ENCODE measurements around the gene BBS9. TPM values are rescaled to one million over a fixed set of nuclear protein-coding genes. Genes with fewer than 3 reads are reported as not detected.

Gene BBS9
- total and polyA plus RNA-seq, 9 of the 15 experiments (the other 6 are each of a cell fraction or from before 2014, with no cell fraction given), result 0.77 to 3.3 (median 2.4) TPM

DNA sequence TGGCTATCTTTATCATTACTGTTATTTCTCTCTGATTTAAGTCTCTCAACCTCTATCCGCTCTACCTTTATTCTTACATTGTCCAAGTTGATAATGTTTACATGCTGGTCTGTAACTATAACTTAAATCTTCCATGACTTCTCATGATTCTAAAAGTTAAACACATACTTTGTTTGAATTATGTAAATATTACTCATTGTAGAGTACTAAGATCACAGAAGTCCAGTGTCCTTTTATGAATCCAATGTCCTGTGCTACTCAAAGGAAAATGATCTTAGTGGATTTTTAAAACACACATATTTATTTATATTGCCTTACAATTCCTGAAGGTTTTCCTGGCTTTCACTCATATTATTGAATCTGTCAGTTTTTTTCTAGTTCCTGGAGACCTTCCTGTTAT is 70.9 kb downstream of the BBS9 start:
- H3K4me2 ChIP-seq (ENCODE audit: insufficient read depth, low read length), result no peak overlapping the region
- BruUV-seq (replicated peaks), result no TSS peak
- POLR2A ChIA-PET, result no interaction called here
- no peaks in the 10 kb centered on the region for H3K9me1 ChIP-seq (ENCODE audit: control insufficient read depth, insufficient read depth, low read length)
- no peak overlapping the region for H2AFZ ChIP-seq (ENCODE audit: low read depth, low read length)
- H3K9me3 ChIP-seq (replicated peaks; ENCODE audit: control insufficient read depth, insufficient read depth, low read depth, low read length), result no peaks in the 10 kb centered on the region
- no peaks in the 10 kb centered on the region for H4K20me1 ChIP-seq (replicated peaks; ENCODE audit: control insufficient read depth, insufficient read depth, low read length)
- WGBS (ENCODE audit: insufficient coverage, low coverage, missing lambda C conversion rate), result 10% methylated on average over 1 of the region's 1 CpG
- ATAC-seq (no peak), FAIRE-seq (no peak), DNase-seq (ENCODE audit: extremely low read depth in 1 of 4, low spot score in 3 of 4) (no peak)
- no peaks in the 10 kb centered on the region for H3K27me3 ChIP-seq (ENCODE audit: control insufficient read depth in 2 of 2, insufficient read depth in 2 of 2, low read length in 2 of 2)
- H3K9ac ChIP-seq (ENCODE audit: insufficient read depth in 1 of 2, low read depth in 2 of 2, low read length in 2 of 2), result no peak overlapping the region
- H3K4me1 ChIP-seq (replicated peaks in 1 of 2; ENCODE audit: control insufficient read depth in 2 of 2, insufficient read depth in 2 of 2, low read length in 2 of 2), result no peaks in the 10 kb centered on the region
- no peaks in the 10 kb centered on the region for H3K79me2 ChIP-seq (ENCODE audit: control insufficient read depth, insufficient read depth, low read length)
- no peak overlapping the region for H3K27ac ChIP-seq (ENCODE audit: extremely low read depth, low read depth, low read length)
- intact Hi-C loops (cut with micrococcal nuclease), result no loop called here
- CTCF ChIA-PET (ENCODE audit: low intra/inter-chr PET ratio), result no interaction called here
- in situ Hi-C loops (cut with MboI), result no loop called here
- no peaks in the 10 kb centered on the region for H3K36me3 ChIP-seq (ENCODE audit: control insufficient read depth, insufficient read depth, low read length)
- no peak overlapping the region for H3K4me3 ChIP-seq
- TF ChIP-seq NEUROD1 (IDR thresholded peaks at IDR 0.05; ENCODE audit: borderline replicate concordance, low read depth, low read length, partially characterized antibody), result no peak
- no peak for TF ChIP-seq ZBTB49 (CRISPR knock-in tag; IDR thresholded peaks at IDR 0.05; ENCODE audit: borderline replicate concordance)
- no peak for TF ChIP-seq HMG20A (CRISPR knock-in tag; conservative IDR thresholded peaks at IDR 0.05)
- TF ChIP-seq PBX2 (CRISPR knock-in tag; IDR thresholded peaks at IDR 0.05; ENCODE audit: low read depth), result no peak
- no peak for TF ChIP-seq PBX2 (tag; conservative IDR thresholded peaks at IDR 0.05; ENCODE audit: low read depth)
- TF ChIP-seq CREBBP (IDR thresholded peaks at IDR 0.05; ENCODE audit: low read depth, low read length), result no peak
- no peak for TF ChIP-seq SMC3 (conservative IDR thresholded peaks at IDR 0.05; ENCODE audit: insufficient read depth, low read depth, low read length)
- no peak for TF ChIP-seq CBFB (CRISPR knock-in tag; IDR thresholded peaks at IDR 0.05)
- TF ChIP-seq HMGN3 (IDR thresholded peaks at IDR 0.05; ENCODE audit: borderline replicate concordance, extremely low read depth, insufficient read length, low read depth, low read length), result no peak
- TF ChIP-seq MEIS2 (IDR thresholded peaks at IDR 0.05; ENCODE audit: partially characterized antibody), result no peak
- TF ChIP-seq, protein P1, sequence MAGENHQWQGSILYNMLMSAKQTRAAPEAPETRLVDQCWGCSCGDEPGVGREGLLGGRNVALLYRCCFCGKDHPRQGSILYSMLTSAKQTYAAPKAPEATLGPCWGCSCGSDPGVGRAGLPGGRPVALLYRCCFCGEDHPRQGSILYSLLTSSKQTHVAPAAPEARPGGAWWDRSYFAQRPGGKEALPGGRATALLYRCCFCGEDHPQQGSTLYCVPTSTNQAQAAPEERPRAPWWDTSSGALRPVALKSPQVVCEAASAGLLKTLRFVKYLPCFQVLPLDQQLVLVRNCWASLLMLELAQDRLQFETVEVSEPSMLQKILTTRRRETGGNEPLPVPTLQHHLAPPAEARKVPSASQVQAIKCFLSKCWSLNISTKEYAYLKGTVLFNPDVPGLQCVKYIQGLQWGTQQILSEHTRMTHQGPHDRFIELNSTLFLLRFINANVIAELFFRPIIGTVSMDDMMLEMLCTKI (IDR thresholded peaks at IDR 0.05; ENCODE audit: partially characterized antibody), result no peak
- TF ChIP-seq CBX1 (IDR thresholded peaks at IDR 0.05; ENCODE audit: low read depth), result no peak
- no peak for TF ChIP-seq POLR2B (IDR thresholded peaks at IDR 0.05; ENCODE audit: low read depth, partially characterized antibody)
- no peak for TF ChIP-seq DNMT1 (IDR thresholded peaks at IDR 0.05)
- no peak for TF ChIP-seq SMARCA5 (IDR thresholded peaks at IDR 0.05)
- no peak for TF ChIP-seq TCF3 (CRISPR knock-in tag; IDR thresholded peaks at IDR 0.05)
- TF ChIP-seq NR2C2 (CRISPR knock-in tag; IDR thresholded peaks at IDR 0.05), result no peak
- TF ChIP-seq NR2C2 (tag; IDR thresholded peaks at IDR 0.05), result no peak

All from K562 (cell line).